GM23338 (cell line): ENCODE data around the gene SGCD.

ENCODE experiments used
- CTCF ChIP-seq, 2 experiments: fragments of 200-600 bp in 1 of 2; sonication (generic) in 1 of 2; conservative IDR thresholded peaks; 2 replicates each; pipeline versions ENCODE4 v1.5.1 to v1.6.1; 2016 to 2017; ENCODE audit warnings: antibody characterized with exemption in 2 of 2, low read depth in 2 of 2, mild to moderate bottlenecking in 2 of 2, moderate library complexity in 1 of 2
- ETS1 ChIP-seq: IDR thresholded peaks from 2 replicates; pipeline ENCODE4 v1.6.1; 2016; ENCODE audit warnings: antibody characterized with exemption
- EZH2 ChIP-seq: fragments of 200-600 bp; sonication (generic); IDR thresholded peaks from one replicate; pipeline ENCODE4 v1.8.0; 2017; ENCODE audit warnings: antibody characterized with exemption, mild to moderate bottlenecking, low read depth; ENCODE audit not compliant: unreplicated experiment
- EZH2phosphoT487 ChIP-seq: fragments of 200-600 bp; sonication (generic); IDR thresholded peaks from one replicate; pipeline ENCODE4 v1.8.1; 2018; ENCODE audit warnings: antibody characterized with exemption; ENCODE audit not compliant: unreplicated experiment
- NANOG ChIP-seq: IDR thresholded peaks from 2 replicates; pipeline ENCODE4 v1.6.1; 2016; ENCODE audit warnings: antibody characterized with exemption, borderline replicate concordance
- POLR2AphosphoS5 ChIP-seq: IDR thresholded peaks from 2 replicates; pipeline ENCODE4 v1.6.1; 2016; ENCODE audit warnings: antibody characterized with exemption, low read depth
- REST ChIP-seq: IDR thresholded peaks from one replicate; pipeline ENCODE4 v1.6.1; 2018; ENCODE audit warnings: antibody characterized with exemption; ENCODE audit not compliant: unreplicated experiment
- STAT1 ChIP-seq: IDR thresholded peaks from one replicate; pipeline ENCODE4 v1.6.1; 2016; ENCODE audit warnings: antibody characterized with exemption; ENCODE audit not compliant: unreplicated experiment
- ZNF114 ChIP-seq: fragments of 250-450 bp; sonication (Bioruptor Pico); IDR thresholded peaks from 2 replicates; pipeline ENCODE4 v1.5.0; 2020; ENCODE audit warnings: mild to moderate bottlenecking, moderate library complexity

- TF ChIP-seq CTCF (conservative IDR thresholded peaks at IDR 0.05; ENCODE audit: low read depth in 2 of 2): no peak
- no peak for TF ChIP-seq EZH2phosphoT487
- TF ChIP-seq EZH2: no peak
- TF ChIP-seq REST: no peak
- no peak for TF ChIP-seq POLR2AphosphoS5
- TF ChIP-seq NANOG: no peak
- no peak for TF ChIP-seq ETS1
- TF ChIP-seq STAT1: no peak
- TF ChIP-seq ZNF114 (CRISPR knock-in tag): no peak
Measured at GRCh38 chr5:156328766-156329165, 1.8 kb downstream of the SGCD start.
